GM18507 (cell line): ENCODE data around the gene RNF208.
A peak's percentile ranks its signal among the peaks of the same experiment; 100 is the strongest.
"Not testable (repeated sequence)": the region's sequence is repeated elsewhere in the genome, so short reads cannot be mapped to it uniquely, and the experiment has no call there.

Experiments used
- DNase-seq: peaks from one replicate; pipeline ENCODE4 v3.0.0; 2011; ENCODE audit warnings: low read depth; ENCODE audit not compliant: insufficient read length; ENCODE audit errors: extremely low spot score
- FAIRE-seq: peaks from 2 replicates; lab custom pipeline; 2011; peaks lifted over from hg19 to GRCh38; lab: Jason Lieb, UNC

RNF208 gene

GRCh38 chr9:137254624-137255447 lies 32.8 kb upstream of the RNF208 start, which contains the start of gene NELFB:
Gene NELFB, plus strand, starts transcription at chr9:137255327.
- FAIRE-seq, result peak; percentile 91

GRCh38 chr9:137253717-137254623 lies 31.9 kb upstream of the RNF208 start:
- no peak for FAIRE-seq
- DNase-seq, result no peak

More at GRCh38 chr9:137254624-137255447, 32.8 kb upstream of the RNF208 start, which contains the start of gene NELFB:
- peak; percentile 100 for DNase-seq

GRCh38 chr9:137252555-137253506 lies 30.8 kb upstream of the RNF208 start:
- no peak for DNase-seq
- FAIRE-seq, result no peak

- DNase-seq (no peak), FAIRE-seq (no peak)
Observed at GRCh38 chr9:137251490-137252268, 29.6 kb upstream of the RNF208 start.

GRCh38 chr9:137251194-137251461 lies 29.1 kb upstream of the RNF208 start, which contains the start of gene STPG3:
Gene STPG3, plus strand, starts transcription at chr9:137251286. Its CDS starts 1 bp downstream, at chr9:137251287.
- FAIRE-seq, result no peak
- no peak for DNase-seq

GRCh38 chr9:137250329-137251193 lies 28.5 kb upstream of the RNF208 start:
- FAIRE-seq (no peak), DNase-seq (no peak)

- no peak for DNase-seq
- no peak for FAIRE-seq
Observed at GRCh38 chr9:137247916-137248175, 25.8 kb upstream of the RNF208 start.

- DNase-seq (no peak), FAIRE-seq (no peak)
Observed at GRCh38 chr9:137247135-137247915, 25.3 kb upstream of the RNF208 start.

- DNase-seq, result no peak
- FAIRE-seq, result no peak
Observed at GRCh38 chr9:137245450-137246421, 23.7 kb upstream of the RNF208 start.

GRCh38 chr9:137244486-137245449 lies 22.7 kb upstream of the RNF208 start:
- no peak for FAIRE-seq
- no peak for DNase-seq

- FAIRE-seq (no peak), DNase-seq (no peak)
Observed at GRCh38 chr9:137243626-137244485, 21.8 kb upstream of the RNF208 start.

GRCh38 chr9:137243266-137243625 lies 21.2 kb upstream of the RNF208 start:
- FAIRE-seq, DNase-seq: not testable (repeated sequence)

- FAIRE-seq (no peak), DNase-seq (no peak)
Observed at GRCh38 chr9:137242269-137243203, 20.5 kb upstream of the RNF208 start.
